Choroid plexus epithelial cell (primary cell): ENCODE data around the gene SFMBT2.

Source experiments
- DNase-seq: peaks from one replicate; pipeline ENCODE4 v3.0.0-alpha.2; 2010; ENCODE audit warnings: low read depth
- H3K4me3 ChIP-seq: 2 replicates; pipeline ENCODE4 v1.5.1; 2011; ENCODE audit warnings: low read depth, mild to moderate bottlenecking, control low read depth, low read length, moderate library complexity
- TF ChIP-seq, protein P1 (sequence below): conservative IDR thresholded peaks from 2 replicates; pipeline ENCODE4 v1.5.1; 2011; ENCODE audit warnings: low read depth, mild to moderate bottlenecking, control low read depth, inconsistent platforms, low read length, moderate library complexity

SFMBT2 gene

DNA sequence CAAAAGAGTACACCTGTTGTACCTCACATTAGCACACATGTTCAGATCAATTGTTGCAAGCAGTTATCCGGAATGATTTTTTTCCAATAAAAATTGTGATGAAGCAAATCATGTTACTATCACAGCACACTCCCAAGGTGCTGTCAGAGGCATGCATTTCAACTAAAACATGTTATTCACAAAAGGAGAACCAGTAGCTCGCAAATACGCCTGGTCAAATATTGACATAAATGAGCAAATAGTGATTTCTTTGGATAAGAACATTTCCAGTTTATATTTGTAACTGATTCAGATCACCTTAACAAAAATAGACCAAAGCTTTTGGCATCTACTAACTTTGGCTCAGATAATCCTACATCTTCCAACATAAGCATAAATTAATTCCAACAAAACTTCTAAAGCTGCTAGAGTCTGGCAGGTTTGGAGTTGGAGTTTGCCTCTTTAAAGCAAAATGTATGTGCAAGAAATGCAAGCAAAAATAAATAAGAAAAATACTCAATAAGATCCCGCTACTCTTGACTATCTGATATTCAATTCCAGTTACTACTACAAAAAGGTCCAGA, 208.0 kb downstream of the SFMBT2 start:
- no peak overlapping the region for H3K4me3 ChIP-seq
- TF ChIP-seq, protein P1, sequence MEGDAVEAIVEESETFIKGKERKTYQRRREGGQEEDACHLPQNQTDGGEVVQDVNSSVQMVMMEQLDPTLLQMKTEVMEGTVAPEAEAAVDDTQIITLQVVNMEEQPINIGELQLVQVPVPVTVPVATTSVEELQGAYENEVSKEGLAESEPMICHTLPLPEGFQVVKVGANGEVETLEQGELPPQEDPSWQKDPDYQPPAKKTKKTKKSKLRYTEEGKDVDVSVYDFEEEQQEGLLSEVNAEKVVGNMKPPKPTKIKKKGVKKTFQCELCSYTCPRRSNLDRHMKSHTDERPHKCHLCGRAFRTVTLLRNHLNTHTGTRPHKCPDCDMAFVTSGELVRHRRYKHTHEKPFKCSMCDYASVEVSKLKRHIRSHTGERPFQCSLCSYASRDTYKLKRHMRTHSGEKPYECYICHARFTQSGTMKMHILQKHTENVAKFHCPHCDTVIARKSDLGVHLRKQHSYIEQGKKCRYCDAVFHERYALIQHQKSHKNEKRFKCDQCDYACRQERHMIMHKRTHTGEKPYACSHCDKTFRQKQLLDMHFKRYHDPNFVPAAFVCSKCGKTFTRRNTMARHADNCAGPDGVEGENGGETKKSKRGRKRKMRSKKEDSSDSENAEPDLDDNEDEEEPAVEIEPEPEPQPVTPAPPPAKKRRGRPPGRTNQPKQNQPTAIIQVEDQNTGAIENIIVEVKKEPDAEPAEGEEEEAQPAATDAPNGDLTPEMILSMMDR = no peak
- DNase-seq = no peak

DNA sequence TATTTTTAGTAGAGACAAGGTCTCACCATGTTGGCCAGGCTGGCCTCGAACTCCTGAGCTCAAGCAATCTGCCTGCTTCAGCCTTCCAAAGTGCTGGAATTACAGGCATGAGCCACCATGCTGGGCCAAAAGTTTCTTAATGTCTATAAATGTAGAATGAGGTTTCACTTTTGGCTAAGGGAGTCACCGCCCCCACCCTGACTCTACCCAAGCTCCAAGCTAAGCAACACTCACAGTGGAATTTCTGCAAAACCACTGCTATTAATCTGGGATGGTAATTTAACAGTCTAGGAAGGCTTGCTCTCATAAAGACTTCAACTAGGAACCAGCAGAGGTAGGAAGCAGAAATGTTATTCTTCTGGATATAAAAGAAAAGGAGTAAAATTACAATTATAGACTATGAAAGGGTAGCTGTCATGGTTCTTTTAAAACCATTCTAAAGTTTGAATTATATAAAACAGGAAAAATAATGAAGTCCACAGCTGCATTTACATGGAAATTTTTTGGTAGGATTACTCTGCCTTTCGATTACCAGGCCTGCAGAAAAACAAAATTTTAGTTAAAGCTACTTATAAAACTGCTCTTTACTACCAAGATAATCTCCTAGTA, 211.6 kb downstream of the SFMBT2 start:
- H3K4me3 ChIP-seq = no peak overlapping the region
- no peak for DNase-seq
- TF ChIP-seq, protein P1 = no peak

DNA sequence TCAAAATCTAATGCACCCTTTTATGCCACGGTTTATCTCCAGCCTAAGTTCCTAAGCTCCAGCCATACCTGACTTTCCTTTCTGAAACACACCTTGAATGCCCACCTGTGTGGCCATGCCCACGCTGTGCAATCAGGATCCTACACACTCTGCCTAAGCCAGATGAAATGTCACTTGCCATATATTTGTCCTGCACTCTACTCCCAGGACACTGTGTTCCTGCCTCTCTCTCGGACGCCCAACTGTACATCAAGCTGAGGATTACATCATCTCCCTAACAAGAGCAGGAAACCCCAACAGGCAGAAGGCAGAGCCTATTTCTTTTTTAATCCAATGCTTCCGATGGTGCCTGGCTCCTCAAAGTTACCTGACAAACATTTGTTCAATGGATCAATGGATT, 214.6 kb downstream of the SFMBT2 start:
- no peak for DNase-seq
- TF ChIP-seq, protein P1 = no peak
- H3K4me3 ChIP-seq = no peak overlapping the region

- DNase-seq = no peak
- TF ChIP-seq, protein P1 = no peak
- no peak overlapping the region for H3K4me3 ChIP-seq
Measured at GRCh38 chr10:7195118-7195517, 215.7 kb downstream of the SFMBT2 start.

GRCh38 chr10:7194571-7194970, 216.3 kb downstream of the SFMBT2 start:
- TF ChIP-seq, protein P1 = no peak
- no peak overlapping the region for H3K4me3 ChIP-seq
- no peak for DNase-seq

GRCh38 chr10:7193369-7193768, 217.5 kb downstream of the SFMBT2 start:
- no peak for DNase-seq
- H3K4me3 ChIP-seq = no peak overlapping the region
- TF ChIP-seq, protein P1 = no peak

- TF ChIP-seq, protein P1 = no peak
- no peak overlapping the region for H3K4me3 ChIP-seq
- no peak for DNase-seq
Measured at GRCh38 chr10:7192831-7193361, 217.9 kb downstream of the SFMBT2 start.
